CD1c-positive myeloid dendritic cell (primary cell): ENCODE measurements around the gene MCIDAS.
A peak's percentile ranks its signal among the peaks of the same experiment; 100 is the strongest.

Experiments
- DNase-seq: peaks from one replicate; pipeline ENCODE4 v3.0.0-alpha.2; 2016; ENCODE audit errors: extremely low spot score

Gene MCIDAS

DNA sequence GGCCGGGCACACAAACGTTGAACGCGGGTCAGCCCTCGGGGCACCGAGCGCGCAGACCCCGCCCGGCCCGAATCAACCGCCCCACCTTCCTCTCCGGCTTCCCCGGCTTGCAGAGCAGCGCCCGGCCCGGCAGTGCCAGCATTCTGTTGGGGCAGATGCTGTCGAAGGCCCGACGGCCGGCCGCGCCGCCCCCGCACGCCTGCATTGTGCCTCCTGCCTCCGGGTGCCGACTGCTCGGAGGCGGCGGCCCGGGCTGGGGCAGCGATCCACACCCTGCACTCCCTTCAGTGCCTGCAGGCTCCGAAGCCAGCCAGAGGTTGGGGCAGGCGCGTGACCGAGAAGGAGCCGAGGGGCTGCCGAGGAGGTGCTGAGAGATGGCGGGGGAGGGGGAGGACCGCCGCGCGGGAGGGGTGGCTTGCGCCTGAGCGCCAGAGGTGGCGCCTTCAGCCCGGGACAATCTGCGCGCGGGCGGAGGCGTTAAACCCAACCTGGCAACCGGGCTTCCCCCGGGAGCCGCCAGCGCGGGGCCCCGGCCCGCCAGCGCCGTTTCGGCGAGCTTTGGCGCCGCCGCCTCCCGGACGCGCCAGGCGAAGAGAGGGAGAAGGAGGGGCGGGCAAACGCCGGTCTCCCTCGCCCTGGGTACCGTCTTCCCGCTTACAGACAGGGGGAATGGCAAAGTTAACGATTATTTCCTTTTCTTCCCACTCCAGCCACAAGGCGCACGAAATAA lies at the start of gene MCIDAS:
Gene MCIDAS (minus strand): TSS at position 382 of the 730 bp plus-strand sequence. CDS start 177 bp downstream, at position 205.
- DNase-seq, result peak; percentile 28

DNA sequence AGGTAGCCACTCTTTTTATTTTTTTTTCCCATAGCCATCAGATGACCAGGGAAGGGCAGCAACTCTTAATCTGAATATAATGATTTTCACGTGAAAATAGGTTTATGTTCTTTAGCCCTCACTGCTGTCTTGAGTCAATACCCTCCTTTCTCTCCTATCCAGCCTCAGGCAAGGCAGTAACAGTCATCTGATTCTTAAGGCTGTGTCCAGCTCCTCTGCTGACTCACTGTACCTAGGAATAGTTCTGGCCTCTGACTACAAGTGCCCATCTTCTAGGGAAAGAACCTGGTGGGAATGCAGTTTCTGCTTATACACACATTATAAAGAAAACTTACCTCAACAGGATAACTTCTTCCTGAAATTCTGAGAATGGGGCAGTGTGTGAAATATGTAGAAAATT lies 49.7 kb upstream of the MCIDAS start:
- no peak for DNase-seq

DNA sequence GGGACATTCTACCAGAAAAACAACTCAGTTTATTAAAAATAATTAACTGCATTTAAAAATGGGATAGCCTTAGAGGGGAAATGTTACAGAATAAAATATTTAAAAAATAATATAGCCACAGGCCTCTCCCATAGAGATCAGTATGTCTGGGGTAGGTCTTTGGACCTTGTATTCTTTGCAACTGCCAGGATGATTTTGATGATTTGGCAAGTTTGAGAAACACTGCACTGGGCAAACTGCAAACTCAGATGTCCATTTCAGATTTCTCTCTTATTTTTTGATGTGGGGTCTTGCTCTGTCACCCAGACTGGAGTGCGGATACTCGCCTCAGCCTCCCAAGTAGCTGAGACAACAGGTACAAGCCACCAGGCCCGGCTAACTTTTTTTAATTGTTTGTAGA lies 31.2 kb upstream of the MCIDAS start:
- no peak for DNase-seq

DNA sequence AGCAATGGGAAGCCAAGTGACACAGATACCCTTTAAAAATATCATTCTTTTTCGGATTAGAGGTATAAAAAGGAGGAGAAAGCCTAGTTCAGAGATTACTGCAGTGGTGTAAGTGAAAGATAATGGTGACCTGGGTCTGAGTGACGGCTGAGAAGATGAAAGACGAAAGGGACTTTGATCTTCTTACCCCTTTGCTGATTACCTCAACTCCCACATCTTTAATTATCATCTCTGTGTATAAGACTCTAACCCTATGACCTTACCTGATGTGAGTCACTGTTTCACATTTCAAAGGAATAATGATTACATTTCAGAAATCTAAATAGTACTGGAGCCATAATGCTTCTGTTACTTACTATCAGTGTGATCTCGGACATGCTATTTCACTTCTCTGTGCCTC lies 27.7 kb upstream of the MCIDAS start:
- no peak for DNase-seq

DNA sequence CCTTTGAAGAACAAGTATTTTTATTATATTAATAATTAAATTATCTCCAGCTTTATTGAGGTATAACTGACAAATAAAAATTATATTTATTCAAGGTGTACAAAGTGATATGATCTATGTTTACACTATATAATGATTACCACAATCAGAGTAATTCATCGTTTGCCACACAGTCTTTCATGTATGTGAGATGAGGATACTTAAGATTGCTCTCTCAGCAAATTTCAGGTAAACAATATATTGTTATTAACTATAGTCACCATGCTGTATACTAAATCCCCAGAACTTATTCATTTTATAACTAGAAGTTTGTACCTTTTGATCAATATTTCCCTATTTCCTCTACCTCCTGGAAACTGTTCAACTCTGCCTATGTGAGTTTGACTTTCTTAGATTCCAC lies 22.9 kb upstream of the MCIDAS start:
- no peak for DNase-seq

DNA sequence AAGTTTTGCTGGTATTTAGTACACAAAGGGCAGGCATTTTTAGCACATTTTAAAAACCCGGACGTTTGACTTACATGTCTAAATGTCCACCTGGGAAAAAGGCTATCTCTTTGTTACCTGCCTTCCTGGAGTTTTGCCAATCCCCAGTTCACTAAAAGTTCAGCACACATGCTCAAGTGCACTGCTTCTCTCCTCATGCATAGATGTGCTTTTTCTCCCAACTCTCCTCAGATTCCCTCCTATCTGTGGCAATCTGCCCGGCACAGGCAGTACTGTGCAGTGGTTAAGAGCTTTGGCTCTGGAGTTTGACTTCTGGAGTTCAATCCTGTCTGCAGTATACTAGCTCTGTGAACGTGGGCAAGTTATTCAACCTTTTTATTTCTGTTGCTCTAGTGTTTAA lies 14.6 kb upstream of the MCIDAS start:
- no peak for DNase-seq

DNA sequence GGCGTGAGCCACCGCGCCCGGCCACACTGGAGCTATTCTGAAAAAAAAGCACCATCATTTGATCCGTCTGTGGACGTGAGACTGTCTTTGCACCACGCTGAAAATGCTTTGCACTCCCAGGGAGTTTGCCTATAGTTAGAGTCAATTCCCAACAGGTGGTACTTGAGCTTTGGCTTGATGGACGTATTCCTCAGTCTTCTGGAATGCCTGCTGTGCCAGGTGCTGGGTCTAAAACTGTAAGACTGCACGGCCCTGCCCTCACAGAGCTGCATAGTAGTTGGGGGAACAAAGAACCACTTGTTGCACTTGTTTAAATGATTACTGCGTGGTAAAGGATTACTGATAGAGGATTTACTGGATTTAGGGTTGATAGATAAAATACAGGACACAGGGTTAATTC lies 9.7 kb upstream of the MCIDAS start:
- DNase-seq, result no peak

DNA sequence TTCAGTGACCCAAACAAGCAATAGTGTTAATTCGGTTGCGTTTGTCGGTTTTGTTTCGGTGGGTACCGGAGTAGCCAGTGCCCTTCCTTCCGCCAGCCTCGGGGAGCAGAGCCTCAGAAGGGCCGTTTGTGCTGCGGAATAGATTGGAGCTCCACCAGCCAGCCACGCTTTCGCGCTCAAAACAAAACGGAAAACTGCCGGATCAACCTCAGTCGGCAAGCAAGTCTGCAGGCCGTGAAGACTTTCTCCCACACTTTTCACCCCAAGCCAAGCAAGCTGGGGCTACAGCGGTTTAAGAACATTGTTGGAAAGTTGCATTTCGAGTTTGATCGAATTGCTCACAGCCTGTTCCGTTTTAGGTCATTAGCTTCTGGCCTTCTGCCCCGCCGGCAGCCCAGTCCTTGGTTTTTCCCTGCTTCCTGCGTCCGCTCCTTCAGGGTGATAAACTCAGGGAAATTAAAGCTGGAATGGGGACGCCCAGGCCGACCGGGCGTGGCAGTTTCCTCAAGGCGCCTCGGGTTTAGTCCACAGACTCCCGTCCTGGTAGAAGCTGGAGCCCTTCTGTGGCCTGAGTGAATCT lies 7.1 kb upstream of the MCIDAS start:
- DNase-seq, result no peak

DNA sequence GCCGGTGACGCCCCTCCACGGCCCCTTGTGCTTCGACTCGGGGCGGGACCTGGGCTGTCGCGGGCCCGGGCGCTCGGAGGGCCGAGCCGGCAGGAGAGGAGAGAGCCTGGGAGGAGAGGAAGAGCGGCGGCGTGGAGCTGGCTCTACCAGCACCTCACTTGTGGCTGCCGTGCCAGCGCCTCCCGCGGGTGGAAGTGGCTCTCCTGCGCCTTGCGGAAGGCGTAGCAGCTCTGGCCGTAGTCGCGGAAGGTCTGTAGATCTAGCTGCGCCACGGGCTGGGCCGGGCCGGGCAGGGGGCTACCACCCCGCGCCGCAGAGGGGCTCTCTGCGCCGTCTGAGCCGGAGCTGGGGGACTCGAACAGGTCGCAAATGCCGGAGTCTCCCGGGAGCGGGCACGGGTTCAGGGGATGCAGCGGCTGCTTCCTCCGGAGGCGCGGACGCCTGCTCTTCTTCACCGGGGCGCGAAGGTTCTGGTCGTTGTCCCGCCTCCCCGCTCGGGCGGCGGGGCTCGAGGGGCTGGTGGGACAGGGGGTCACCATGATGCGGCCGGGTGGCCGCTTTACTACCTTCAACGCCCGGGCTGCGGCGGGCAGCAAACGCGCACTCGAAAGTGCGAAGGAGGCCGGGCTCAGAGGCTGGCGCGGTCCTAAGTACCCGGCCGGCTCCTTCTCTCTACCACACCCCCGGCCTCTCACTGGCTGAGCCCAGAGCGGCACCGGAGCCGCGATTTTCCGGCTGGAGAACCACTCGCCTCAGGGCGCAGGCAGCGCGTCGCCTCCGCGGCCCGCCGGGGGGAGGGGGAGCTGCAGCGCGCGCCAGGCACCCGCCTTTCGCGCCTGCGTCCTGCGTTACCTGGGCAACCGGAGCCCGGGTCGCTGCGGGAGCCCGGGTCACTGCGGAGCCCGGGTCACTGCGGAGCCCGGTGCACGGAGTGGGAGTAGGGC lies 6.1 kb upstream of the MCIDAS start, which contains the start of gene CCNO:
Gene CCNO (minus strand): TSS at position 624 of the 944 bp plus-strand sequence. CDS start 85 bp downstream, at position 539.
- peak; percentile 57 for DNase-seq

DNA sequence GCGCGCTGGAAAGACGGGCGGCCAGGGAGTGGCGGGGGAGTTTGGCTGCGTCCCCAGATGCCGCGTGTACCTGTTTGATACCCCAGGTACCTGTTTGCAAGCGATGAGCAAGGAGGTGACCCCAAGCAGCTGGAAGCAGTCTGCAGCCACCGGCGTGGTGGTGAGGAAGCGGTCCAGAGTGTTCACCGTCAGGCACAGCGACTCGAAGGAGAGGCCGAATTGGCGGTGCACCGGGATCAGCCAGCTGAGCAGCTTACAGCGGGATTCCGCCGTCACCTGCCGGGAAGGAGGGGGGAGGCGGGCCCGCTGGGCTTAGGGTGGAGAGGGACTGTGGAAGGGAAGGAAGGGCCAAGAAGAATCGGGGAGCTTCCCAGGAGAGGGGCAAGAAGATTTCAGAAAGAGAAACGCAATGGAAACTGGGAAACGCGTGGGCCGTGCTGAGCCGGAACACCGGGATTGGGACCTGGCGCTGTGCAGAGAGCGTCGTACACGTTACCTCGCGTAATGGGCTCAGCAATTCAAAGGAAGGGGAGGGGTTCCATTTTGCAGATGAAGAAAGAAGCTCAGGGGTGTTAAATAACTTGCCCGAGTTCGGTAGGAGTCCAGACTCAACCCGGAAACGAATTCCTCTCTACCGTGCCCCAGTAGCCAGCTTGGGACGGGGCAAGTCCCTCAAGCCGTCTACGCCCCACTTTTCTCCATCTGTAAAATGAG lies 5.3 kb upstream of the MCIDAS start:
- no peak for DNase-seq

DNA sequence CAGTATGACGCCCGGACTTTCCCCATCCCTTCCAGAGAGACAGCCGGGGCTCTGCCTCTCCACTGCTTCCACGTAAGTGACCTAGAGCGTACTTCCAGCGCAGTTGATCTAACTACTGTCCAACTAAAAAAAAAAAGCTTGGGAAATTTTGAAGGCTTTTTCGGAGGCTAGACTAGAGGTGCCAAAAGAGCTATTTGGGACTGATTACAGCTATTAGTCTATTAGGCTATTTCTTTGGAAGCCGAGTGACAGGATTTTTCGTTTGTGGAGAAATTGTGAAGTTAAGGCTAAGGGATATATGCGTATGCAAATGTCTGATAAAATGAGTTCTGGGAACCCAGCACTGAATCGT lies 4.8 kb upstream of the MCIDAS start:
- DNase-seq, result no peak

DNA sequence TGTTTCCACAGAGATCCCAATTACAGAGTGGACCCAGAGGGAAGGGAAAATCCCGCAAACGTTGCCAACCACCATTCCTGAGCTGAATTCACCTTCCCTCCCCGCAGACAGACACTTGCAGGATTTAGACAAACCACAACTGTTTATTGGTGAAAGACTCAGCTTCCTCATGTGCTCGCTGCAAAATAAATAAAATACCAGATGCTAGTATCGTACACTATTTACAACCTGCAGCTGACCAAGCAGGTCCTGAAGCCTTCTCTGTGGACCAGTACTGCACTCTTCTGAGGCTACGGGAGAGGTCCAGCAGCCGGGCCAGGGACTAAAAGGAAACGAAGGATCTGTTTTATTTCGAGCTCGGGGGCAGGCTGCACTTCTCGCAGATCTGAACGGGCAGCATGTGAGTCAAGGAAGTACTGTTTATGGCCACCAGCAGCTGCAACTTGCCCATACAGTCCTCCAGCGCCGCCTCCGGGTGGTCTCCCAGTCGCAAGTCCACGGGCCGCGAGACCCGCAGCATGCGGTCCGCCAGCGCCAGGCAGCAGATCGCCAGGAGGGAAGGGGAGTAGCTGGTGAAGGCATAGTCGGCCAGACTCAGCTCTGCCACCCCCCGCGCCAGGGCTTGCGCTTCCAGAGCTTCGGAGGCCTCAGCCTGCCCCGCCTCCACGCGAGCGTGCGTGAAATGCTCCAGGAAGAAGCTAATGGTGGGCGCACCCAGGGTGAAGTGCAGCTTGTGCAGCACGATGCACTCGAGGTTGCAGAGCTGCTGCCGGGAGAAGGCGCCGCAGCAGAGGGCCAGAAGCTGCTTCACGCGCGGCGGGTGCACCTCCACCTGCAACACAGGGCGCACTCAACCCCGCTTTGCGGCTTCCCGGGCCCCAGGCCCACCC lies 4.2 kb upstream of the MCIDAS start:
- DNase-seq, result no peak

DNA sequence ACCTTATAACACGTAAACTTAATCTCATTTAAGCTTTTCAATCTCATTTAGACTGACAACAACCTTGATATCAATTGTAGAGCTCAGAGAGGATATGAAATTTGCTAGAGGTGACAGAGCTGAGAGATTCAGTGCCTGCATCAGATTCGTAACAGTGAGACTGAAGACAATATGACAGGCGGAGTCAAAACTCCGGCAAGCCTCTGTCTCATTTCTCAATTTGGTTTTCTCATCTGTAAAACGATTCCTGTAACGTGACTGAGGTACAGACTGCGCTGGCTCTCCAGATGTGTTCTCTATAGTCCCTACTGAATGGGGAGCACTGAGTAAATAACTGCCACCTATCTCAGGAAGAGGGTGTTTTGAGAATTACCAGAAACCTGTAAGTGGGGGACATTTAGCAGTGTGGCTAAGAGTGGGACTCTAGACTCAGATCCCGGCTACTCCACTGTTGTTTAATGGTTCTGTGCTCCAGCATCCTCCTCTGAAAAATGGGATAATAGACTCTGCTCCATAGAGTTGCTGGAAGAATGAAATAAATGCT lies 3.0 kb upstream of the MCIDAS start:
- DNase-seq, result no peak

DNA sequence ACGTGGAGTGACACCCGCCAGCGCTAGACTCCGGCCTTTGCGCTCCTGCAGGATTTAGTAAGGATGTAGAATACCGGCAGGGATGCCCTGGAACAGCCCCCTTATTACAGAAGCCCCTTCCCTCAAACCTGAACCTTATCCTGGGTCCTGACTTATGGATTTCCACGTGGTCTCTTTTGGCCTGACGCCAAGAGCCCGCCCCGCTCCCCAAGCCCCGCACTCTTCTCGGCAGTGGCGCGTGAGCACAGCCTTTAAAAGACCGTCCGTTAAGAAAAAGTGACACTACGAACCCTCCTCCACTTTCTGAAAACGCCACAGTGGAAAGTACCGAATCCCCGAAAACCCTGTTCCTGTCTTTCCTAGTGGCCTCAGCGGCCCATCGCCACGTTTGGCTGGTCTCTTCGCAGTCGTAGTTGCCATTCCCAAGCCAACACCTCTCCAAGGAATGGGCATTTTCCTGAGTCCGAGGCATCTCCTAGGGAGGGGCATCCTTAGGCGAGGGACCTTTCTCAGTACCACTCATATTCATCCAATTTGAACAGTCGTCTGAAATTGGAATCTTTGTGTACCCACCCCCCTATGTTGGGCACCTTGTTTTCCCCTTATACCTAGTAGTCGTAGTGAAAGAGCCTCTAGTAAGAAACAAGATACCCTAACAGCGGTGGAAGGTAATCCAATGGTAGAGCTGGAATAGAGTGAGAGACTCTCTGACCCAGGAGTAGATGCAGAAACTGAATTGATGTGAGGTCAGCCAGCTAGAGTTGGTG lies 732 bp upstream of the MCIDAS start:
- DNase-seq, result no peak

DNA sequence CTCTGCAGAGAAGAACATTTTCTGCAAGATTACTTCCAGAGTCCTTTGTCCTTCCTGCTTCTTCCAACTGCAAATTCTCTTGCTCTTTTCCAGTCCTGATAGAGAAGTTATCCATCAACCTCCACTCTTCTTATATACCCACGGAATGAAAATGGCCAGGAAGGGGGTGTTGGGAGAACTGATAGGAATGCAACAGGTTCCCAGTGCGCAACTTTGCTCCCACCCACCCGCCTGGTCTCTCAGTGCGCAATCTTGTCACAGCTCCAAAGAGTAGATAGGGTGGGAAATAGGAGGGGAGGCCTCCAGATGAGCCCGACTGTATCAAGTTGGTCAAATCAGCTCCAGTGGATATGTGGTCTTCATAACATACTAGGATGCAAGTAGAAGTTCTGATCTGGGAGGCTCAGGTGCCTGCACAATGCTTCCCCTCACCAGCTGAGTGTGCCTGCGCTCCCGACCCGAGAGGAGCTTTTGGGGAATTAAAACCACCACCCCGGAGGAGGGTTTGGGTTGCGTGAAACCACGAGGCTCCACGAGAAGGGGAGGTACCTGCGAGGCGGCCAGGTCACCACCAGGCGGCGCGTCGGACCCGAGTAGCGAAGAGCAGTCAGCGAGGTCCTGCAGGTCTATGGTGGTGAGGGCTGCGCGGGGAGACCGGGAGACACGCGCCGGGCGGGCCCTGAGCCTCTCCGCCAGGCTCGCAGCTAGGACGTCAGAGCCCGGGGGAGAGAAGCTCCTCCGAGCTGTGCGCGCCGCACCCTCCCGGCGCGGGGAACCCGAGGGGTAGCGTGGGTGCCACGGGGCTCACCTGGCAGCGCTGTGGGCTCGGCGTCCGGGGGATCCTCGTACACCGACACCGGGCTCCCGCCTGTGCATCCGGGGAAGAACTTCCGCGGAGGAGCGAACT lies 835 bp downstream of the MCIDAS start:
- no peak for DNase-seq

DNA sequence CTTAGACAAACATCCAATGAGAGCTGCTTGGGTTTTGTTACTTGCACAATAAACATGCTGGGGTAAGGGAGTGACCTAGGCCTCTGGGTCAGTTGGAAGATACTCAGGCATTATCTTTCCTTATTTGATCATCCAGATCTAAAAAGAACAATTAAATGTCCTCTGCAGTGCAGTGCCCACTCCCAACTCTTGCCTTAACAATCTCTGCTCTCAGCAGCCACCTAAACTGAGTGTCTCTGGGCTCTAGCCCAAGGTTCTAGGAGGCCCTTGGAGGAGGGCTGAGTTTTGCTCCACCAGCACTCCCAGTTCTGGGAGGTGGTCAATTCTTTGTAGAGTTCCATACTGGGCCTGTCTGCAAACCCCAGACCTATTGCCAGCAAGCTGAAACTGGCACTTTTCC lies 1.8 kb downstream of the MCIDAS start:
- DNase-seq, result no peak

DNA sequence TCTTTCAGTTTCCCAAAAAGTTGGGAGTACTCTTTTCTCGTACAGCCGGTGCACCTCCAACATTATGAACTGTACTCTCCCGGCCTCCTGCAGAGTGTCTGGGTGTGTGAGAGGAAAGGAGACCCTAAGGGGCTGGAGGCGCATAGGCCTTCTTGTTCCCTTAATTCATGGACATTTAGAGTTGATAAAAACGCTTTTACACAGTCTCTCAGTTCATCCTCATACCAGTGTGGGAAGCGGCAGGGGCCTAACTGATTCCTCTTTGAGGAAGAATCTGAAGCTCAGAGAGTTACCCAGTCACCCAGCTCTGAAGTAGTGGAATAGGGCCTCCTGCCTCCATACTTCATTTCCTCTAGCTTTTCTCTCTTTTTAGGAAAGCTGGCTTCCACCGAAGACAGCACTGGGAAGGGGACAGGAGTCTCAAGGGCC lies 3.3 kb downstream of the MCIDAS start:
- DNase-seq, result no peak

DNA sequence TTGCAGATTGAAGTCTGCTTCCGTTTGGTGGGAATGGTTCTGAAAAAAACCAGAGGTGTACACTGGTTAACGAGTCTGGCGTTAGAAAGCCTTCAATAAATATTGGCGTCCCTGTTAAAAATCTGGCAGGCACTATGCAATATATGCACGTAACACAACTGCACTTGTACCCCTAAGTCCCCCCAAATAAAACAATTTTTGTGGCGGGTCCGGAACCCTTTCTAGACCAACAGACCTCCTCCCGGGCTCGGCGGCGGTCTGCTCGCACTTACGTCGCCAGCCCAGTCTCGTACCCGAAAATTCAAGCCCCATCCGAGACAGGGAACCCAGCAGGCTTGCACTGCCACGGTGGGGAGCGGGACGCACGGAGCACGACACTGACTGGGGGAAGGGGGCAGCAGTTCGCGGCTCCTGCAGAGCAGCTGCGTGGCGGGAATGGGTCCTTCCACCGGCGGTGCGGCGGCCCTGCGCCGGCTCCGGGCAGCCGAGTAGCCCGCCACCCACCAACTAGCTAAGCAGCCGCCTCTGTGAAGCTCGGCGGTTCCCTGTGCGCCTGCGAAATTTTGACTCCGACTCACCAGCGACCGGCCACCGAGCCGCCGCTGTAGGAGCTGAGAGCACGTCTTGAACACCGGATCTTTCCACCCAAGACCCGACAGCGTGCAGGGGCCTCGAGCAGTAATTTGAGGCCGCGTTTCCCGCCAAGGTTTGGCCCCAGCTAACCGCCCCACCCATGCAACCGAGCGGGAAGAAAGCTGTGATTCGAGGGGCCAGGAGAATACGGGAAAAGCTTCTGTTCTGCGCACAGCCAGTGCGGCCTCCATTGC lies 3.9 kb downstream of the MCIDAS start:
- DNase-seq, result no peak
